Ovary (tissue), 9 donors: Measurements from ENCODE around the gene IFRD1. TPM values are rescaled to one million over a fixed set of nuclear protein-coding genes. Genes with fewer than 3 reads are reported as not detected.

Source experiments
- DNase-seq, 5 donors: peaks; one replicate each; pipeline ENCODE4 v3.0.0-alpha.2; 2019 to 2020
- H3K27ac ChIP-seq, 2 donors: fragments of 200-600 bp; one replicate each; pipeline versions ENCODE4 v1.5.1 to v1.8.0; 2019 to 2022
- H3K27me3 ChIP-seq: fragments of 200-600 bp; one replicate; pipeline ENCODE4 v1.8.0; 2022
- H3K36me3 ChIP-seq: fragments of 200-600 bp; sonication (generic); one replicate; pipeline ENCODE4 v1.5.1; 2019
- H3K4me1 ChIP-seq: one replicate; pipeline ENCODE4 v1.8.1; 2013; ENCODE audit warnings: mild to moderate bottlenecking, moderate library complexity; ENCODE audit not compliant: insufficient read depth
- H3K4me3 ChIP-seq: fragments of 200-600 bp; sonication (generic); one replicate; pipeline ENCODE4 v1.5.1; 2017
- H3K9me3 ChIP-seq, 2 donors: fragments of 200-600 bp in 1 of 2; sonication (generic) in 1 of 2; one replicate each; pipeline versions ENCODE4 v1.5.1 to v1.8.1; 2013 to 2019; ENCODE audit warnings: mild to moderate bottlenecking in 1 of 2, moderate library complexity in 1 of 2
- EP300 ChIP-seq: sonication (generic); formaldehyde crosslinking; IDR thresholded peaks from one replicate; pipeline ENCODE4 v1.6.1; 2017; ENCODE audit warnings: antibody characterized with exemption
- POLR2A ChIP-seq: fragments of 450-650 bp; IDR thresholded peaks from one replicate; pipeline ENCODE4 v1.6.1; 2017; ENCODE audit warnings: antibody characterized with exemption, mild to moderate bottlenecking, moderate library complexity
- WGBS, 3 donors: extraction: QIAGEN DNeasy Blood & Tissue Kit in 1 of 3; methylation state at CpG; one replicate each; pipeline versions ENCODE4 v1.1.5 to v1.1.7; 2013 to 2017; 5-methylcytosine and 5-hydroxymethylcytosine counted together
- intact Hi-C, 4 donors: fragments of 100-400 bp; cut with DNase I; formaldehyde crosslinking; loops; one replicate each; pipeline versions ENCODE4 v1.11.0 to v1.15.1; 2022 to 2023
- polyA plus RNA-seq, 2 donors: library from polyadenylated mRNA; stranded (reverse); fragments of 200-250 nt in 1 of 2; fragments of 350-450 nt in 1 of 2; fragmentation: Illumina TruSeq in 1 of 2; extraction: RNeasy Lipid Tissue Mini Kit (QIAGEN cat#74804) in 1 of 2; gene quantifications; one replicate each; pipeline ENCODE4 v1.2.3, GENCODE V29; 2013 to 2014
- total RNA-seq, 7 donors: library from RNA; depleted of rRNA in 2 of 7; stranded (reverse); fragments of >200 nt in 2 of 7; fragmentation: NEBNext Ultra II Directional in 3 of 7; extraction: Animal tissue kit (Norgen Biotek cat#: 25700) in 3 of 7; gene quantifications; one replicate each; pipeline versions ENCODE4 v1.1.0 to v1.2.4, GENCODE V29; 2016 to 2023
- TF ChIP-seq, protein P1 (sequence below), 3 donors: fragments of 450-650 bp in 2 of 3; fragments of 200-600 bp in 1 of 3; IDR thresholded peaks; one replicate each; pipeline versions ENCODE4 v1.5.1 to v1.8.0; 2016 to 2022; ENCODE audit warnings: antibody characterized with exemption in 3 of 3, mild to moderate bottlenecking in 1 of 3
- donor health status: DM: no; HTN: no; CAD: no; lungs with moderate emphysema.
- donor health status: DM: no; HTN: no; CAD: no.
- donor health status: Bipolar disorder and iron deficiency.
- donor health status: DM: yes; HTN: yes; CAD: no.
- donor health status: DM: no; HTN: no; CAD: no.
- donor health status: DM: yes; HTN: yes; CAD: no.

The IFRD1 gene
- total and polyA plus RNA-seq, 9 donors, result 21.2 to 75.1 (median 37.2) TPM

DNA sequence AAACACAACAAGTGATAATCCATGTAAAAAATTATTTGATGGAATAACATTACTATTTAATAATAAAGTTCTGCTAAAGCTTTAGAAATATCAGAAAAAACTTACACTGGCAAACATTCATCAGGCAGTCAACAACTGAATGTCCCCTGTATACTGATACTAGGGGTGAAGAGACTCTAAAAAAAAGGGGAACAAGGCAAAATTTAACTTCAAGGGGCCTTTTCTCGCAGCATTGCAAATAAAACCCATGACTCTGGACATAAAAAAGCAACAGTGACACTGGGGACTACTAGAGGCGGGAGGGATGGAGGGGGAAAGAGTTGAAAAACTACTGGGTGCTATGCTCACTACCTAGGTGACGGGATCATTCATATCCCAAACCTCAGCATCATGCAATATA lies 5.8 kb upstream of the IFRD1 start:
- Histone ChIP-seq H3K27me3 (no peaks in the 10 kb centered on the region), H3K27ac (no peak overlapping the region), H3K4me3 (no peak overlapping the region), H3K36me3 (no peaks in the 10 kb centered on the region), H3K4me1 (no peaks in the 10 kb centered on the region), H3K9me3 (no peaks in the 10 kb centered on the region)
- WGBS, 3 donors, result 90 to 97% (median 90%) methylated on average over 3 of the region's 3 CpGs
- DNase-seq, result no peak
- intact Hi-C loops, result no loop called here
- TF ChIP-seq, protein P1, sequence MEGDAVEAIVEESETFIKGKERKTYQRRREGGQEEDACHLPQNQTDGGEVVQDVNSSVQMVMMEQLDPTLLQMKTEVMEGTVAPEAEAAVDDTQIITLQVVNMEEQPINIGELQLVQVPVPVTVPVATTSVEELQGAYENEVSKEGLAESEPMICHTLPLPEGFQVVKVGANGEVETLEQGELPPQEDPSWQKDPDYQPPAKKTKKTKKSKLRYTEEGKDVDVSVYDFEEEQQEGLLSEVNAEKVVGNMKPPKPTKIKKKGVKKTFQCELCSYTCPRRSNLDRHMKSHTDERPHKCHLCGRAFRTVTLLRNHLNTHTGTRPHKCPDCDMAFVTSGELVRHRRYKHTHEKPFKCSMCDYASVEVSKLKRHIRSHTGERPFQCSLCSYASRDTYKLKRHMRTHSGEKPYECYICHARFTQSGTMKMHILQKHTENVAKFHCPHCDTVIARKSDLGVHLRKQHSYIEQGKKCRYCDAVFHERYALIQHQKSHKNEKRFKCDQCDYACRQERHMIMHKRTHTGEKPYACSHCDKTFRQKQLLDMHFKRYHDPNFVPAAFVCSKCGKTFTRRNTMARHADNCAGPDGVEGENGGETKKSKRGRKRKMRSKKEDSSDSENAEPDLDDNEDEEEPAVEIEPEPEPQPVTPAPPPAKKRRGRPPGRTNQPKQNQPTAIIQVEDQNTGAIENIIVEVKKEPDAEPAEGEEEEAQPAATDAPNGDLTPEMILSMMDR (IDR thresholded peaks at IDR 0.05), result no peak

DNA sequence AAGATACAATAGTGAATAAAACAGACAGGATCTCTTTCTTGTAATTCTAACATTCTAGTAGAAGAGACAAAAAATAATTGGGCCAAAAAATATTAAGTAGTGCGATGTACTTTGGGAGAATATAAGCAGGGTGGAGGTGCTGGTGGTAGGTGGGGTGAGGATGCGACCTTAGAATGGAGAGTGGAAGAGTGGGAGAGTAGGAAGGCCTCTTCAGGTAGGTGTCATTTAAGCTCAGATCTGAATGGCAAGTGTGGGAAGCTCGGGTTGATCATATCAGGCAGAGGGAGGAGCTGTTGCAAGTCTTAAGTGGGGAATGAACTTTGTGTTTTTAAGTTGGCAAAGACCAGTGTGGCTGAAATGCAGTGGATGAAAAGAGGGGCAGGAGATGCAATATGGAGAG lies 3.8 kb upstream of the IFRD1 start:
- Histone ChIP-seq H3K27me3 (no peaks in the 10 kb centered on the region), H3K36me3 (no peaks in the 10 kb centered on the region), H3K27ac (no peak overlapping the region), H3K9me3 (no peaks in the 10 kb centered on the region), H3K4me3 (no peak overlapping the region), H3K4me1 (no peaks in the 10 kb centered on the region)
- intact Hi-C loops, result no loop called here
- 77 to 84% (median 82%) methylated on average over 3 of the region's 3 CpGs for WGBS, 3 donors
- no peak for DNase-seq
- TF ChIP-seq, protein P1 (IDR thresholded peaks at IDR 0.05), result no peak
- TF ChIP-seq POLR2A, result no peak
- no peak for TF ChIP-seq EP300

DNA sequence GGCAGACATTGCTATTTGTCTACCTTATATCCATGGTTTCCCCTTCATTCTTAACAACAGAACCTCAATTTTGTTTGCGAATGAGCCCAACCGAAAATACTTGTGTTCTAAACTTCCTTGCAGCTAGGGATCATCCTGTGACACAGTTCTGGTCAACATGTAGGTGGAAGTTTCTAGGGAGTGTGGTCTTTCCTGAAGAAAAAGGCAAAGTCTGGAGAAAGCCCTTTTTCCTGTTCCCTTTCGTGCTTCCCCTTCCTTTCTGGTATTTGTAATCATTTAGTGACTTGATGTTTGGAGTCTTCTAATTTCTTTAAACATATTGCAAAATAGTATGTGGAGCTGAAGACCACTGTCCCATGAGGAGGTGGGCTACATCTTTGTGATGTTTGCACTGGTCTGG lies 2.9 kb upstream of the IFRD1 start:
- H3K27me3 ChIP-seq, result no peaks in the 10 kb centered on the region
- 88 to 91% (median 90%) methylated on average over 3 of the region's 3 CpGs for WGBS, 3 donors
- DNase-seq, result no peak
- H3K27ac ChIP-seq, result no peak overlapping the region
- no peak for TF ChIP-seq EP300
- TF ChIP-seq, protein P1 (IDR thresholded peaks at IDR 0.05), result no peak
- no peak for TF ChIP-seq POLR2A
- intact Hi-C loops, result no loop called here
- H3K36me3 ChIP-seq, result no peaks in the 10 kb centered on the region
- H3K9me3 ChIP-seq, result no peaks in the 10 kb centered on the region
- no peaks in the 10 kb centered on the region for H3K4me1 ChIP-seq
- no peak overlapping the region for H3K4me3 ChIP-seq

DNA sequence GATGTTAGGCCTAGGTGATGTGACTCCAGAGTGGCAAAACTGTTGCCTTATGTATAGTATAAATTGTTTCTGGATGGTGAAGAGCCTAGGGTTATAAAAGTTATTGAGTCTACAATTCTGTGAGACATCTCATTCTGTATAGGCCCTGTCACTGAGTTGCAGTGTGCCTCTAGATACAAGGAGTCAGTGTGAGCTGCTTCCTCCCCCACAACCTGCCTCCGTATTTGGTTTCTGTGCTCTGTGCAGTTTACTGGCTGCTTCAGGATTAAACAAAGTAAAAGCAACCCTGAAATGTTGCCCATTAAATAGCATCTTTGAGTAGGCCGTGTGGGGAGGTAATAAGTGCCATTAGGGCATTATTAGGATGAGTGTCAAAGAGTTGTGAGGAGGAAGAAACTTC lies 1.9 kb upstream of the IFRD1 start:
- Histone ChIP-seq H3K4me1 (no peaks in the 10 kb centered on the region), H3K27ac (no peak overlapping the region), H3K27me3 (no peaks in the 10 kb centered on the region), H3K4me3 (no peak overlapping the region), H3K36me3 (no peaks in the 10 kb centered on the region), H3K9me3 (no peaks in the 10 kb centered on the region)
- WGBS, 3 donors, result 79% methylated on average over 2 of the region's 2 CpGs
- TF ChIP-seq, protein P1 (IDR thresholded peaks at IDR 0.05), result no peak
- TF ChIP-seq EP300 (no peak), POLR2A (no peak)
- intact Hi-C loops, result no loop called here
- no peak for DNase-seq

DNA sequence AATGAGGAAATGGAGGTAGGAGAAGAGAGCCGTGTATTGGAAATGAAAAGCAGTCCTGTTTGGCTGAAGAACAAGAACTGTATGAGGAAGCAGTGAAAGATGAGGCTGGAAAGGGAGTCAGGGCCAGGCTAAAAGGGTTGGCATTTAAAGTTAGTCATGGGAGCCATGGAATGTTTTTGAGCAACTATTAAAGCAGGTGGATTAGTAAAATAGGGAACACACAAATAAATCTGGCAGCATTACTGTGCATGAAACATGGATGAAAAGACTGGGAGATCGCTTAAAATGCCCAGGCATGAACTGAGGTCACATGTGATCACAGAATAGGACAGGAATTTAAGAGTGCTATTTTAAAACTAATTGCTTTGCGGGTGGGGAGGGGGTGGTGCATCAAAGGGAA lies 1.4 kb upstream of the IFRD1 start:
- H3K4me1 ChIP-seq, result no peaks in the 10 kb centered on the region
- no peak overlapping the region for H3K4me3 ChIP-seq
- no peak overlapping the region for H3K27ac ChIP-seq
- TF ChIP-seq, protein P1 (IDR thresholded peaks at IDR 0.05), result no peak
- TF ChIP-seq POLR2A, result no peak
- no peak for TF ChIP-seq EP300
- H3K27me3 ChIP-seq, result no peaks in the 10 kb centered on the region
- H3K36me3 ChIP-seq, result no peaks in the 10 kb centered on the region
- 78 to 84% (median 81%) methylated on average over 3 of the region's 3 CpGs for WGBS, 3 donors
- no peak for DNase-seq
- H3K9me3 ChIP-seq, result no peaks in the 10 kb centered on the region
- intact Hi-C loops, result no loop called here
